Transverse colon (tissue), 4 donors: Measurements from ENCODE around the gene SMYD1. TPM values are rescaled to one million over a fixed set of nuclear protein-coding genes. Genes with fewer than 3 reads are reported as not detected.

Experiments used
- DNase-seq: peaks from one replicate; pipeline ENCODE4 v3.0.0-alpha.2; 2019
- H3K27ac ChIP-seq, 4 donors: fragments of 200-600 bp; sonication (generic); 2 replicates each; pipeline ENCODE4 v1.5.1; 2016 to 2018; ENCODE audit warnings: inconsistent platforms in 4 of 4
- H3K27me3 ChIP-seq: fragments of 200-600 bp; sonication (generic); 2 replicates; pipeline ENCODE4 v1.5.1; 2017; ENCODE audit warnings: inconsistent platforms
- H3K36me3 ChIP-seq, 4 donors: fragments of 200-600 bp; sonication (generic); 2 replicates each; pipeline ENCODE4 v1.5.1; 2017 to 2019; ENCODE audit warnings: inconsistent platforms in 4 of 4
- H3K4me1 ChIP-seq, 4 donors: fragments of 200-600 bp; sonication (generic); 2 replicates each; pipeline ENCODE4 v1.5.1; 2017 to 2020; ENCODE audit warnings: inconsistent platforms in 4 of 4
- H3K4me3 ChIP-seq, 4 donors: fragments of 200-600 bp; sonication (generic); 1 replicate in 1 of 4; 2 replicates in 3 of 4; pipeline versions ENCODE4 v1.5.1 to v1.6.1; 2017 to 2019; ENCODE audit warnings: inconsistent platforms in 4 of 4
- H3K9me3 ChIP-seq, 2 donors: fragments of 200-600 bp; sonication (generic); 2 replicates each; pipeline ENCODE4 v1.5.1; 2017 to 2019; ENCODE audit warnings: inconsistent platforms in 2 of 2
- CTCF ChIP-seq, 5 experiments: fragments of 200-600 bp in 3 of 5; fragments of 450-650 bp in 2 of 5; sonication (generic) in 3 of 5; IDR thresholded peaks; 1 replicate in 2 of 5; 2 replicates in 3 of 5; pipeline ENCODE4 v1.5.1; 2016 to 2017; ENCODE audit warnings: antibody characterized with exemption in 5 of 5, inconsistent platforms in 3 of 5, mild to moderate bottlenecking in 2 of 5, moderate library complexity in 1 of 5
- EP300 ChIP-seq: sonication (generic); formaldehyde crosslinking; IDR thresholded peaks from one replicate; pipeline ENCODE4 v1.6.1; 2017; ENCODE audit warnings: antibody characterized with exemption, low read depth
- POLR2A ChIP-seq: fragments of 450-650 bp; IDR thresholded peaks from one replicate; pipeline ENCODE4 v1.6.1; 2016; ENCODE audit warnings: antibody characterized with exemption, mild to moderate bottlenecking, moderate library complexity
- POLR2AphosphoS5 ChIP-seq, 3 donors: sonication (generic); formaldehyde crosslinking; IDR thresholded peaks; one replicate each; pipeline ENCODE4 v1.6.1; 2016; ENCODE audit warnings: antibody characterized with exemption in 3 of 3
- WGBS, 2 donors: methylation state at CpG; one replicate each; pipeline ENCODE4 v1.1.5; 2018; ENCODE audit warnings: low coverage in 1 of 2; 5-methylcytosine and 5-hydroxymethylcytosine counted together
- in situ Hi-C, 4 donors: fragments of 200-750 bp; cut with MboI; loops; one replicate each; pipeline versions ENCODE4 v1.15.0 to v1.15.1; 2017; ENCODE audit warnings: low sequenced_read_pairs in 3 of 4, low pct_ligation_motif_present in 1 of 4, low pct_unique_long_range_greater_than_20kb in 1 of 4
- intact Hi-C: fragments of 100-400 bp; cut with DNase I; formaldehyde crosslinking; loops from one replicate; pipeline ENCODE4 v1.15.1; 2023; ENCODE audit warnings: low total_unique reads
- total RNA-seq, 4 donors: library from RNA; depleted of rRNA; stranded (reverse); fragments of >200 nt; gene quantifications; one replicate each; pipeline ENCODE4 v1.1.0, GENCODE V29; 2016

The SMYD1 gene
- total RNA-seq, 4 donors from 2014 or later: 1.6 to 48.6 (median 3.2) TPM

- Histone ChIP-seq H3K27me3 (no peaks in the 10 kb centered on the region), H3K27ac (no peak overlapping the region), H3K4me3 (no peak overlapping the region), H3K9me3 (no peaks in the 10 kb centered on the region), H3K36me3 (no peaks in the 10 kb centered on the region), H3K4me1 (peaks cover 0 to 3% (median 0%) of the 10 kb centered on the region in 4 donors)
- intact Hi-C loops: no loop called here
- no peak for DNase-seq
- 77 to 86% methylated on average over 2 to 9 of the region's 9 CpGs for WGBS, 2 donors
- TF ChIP-seq EP300: no peak
- TF ChIP-seq POLR2A: no peak
- TF ChIP-seq POLR2AphosphoS5 (IDR thresholded peaks at IDR 0.05): no peak
- no peak for TF ChIP-seq CTCF (IDR thresholded peaks at IDR 0.05)
- in situ Hi-C loops: no loop called here
These were observed 18.8 kb downstream of the SMYD1 start for GRCh38 chr2:88086401-88086800.

- in situ Hi-C loops (no loop called here), intact Hi-C loops (no loop called here)
- Histone ChIP-seq H3K4me1 (peaks cover 0 to 3% (median 0%) of the 10 kb centered on the region in 4 donors), H3K27ac (no peak overlapping the region), H3K27me3 (no peaks in the 10 kb centered on the region), H3K36me3 (no peaks in the 10 kb centered on the region), H3K4me3 (no peak overlapping the region), H3K9me3 (no peaks in the 10 kb centered on the region)
- no peak for DNase-seq
- TF ChIP-seq POLR2AphosphoS5 (IDR thresholded peaks at IDR 0.05): no peak
- TF ChIP-seq CTCF (IDR thresholded peaks at IDR 0.05): no peak
- TF ChIP-seq POLR2A: no peak
- TF ChIP-seq EP300: no peak
- WGBS, 2 donors: 88% methylated on average over 2 of the region's 2 CpGs; no CpG with 5 or more reads in 1 of the 2 donors
These were observed 19.4 kb downstream of the SMYD1 start for GRCh38 chr2:88087073-88087472.

GRCh38 chr2:88087763-88088162 is 20.1 kb downstream of the SMYD1 start:
- TF ChIP-seq CTCF (IDR thresholded peaks at IDR 0.05) (no peak), POLR2AphosphoS5 (IDR thresholded peaks at IDR 0.05) (no peak), POLR2A (no peak), EP300 (no peak)
- WGBS, 2 donors: 85 to 100% methylated on average over 1 to 17 of the region's 17 CpGs
- H3K4me3 ChIP-seq: no peak overlapping the region
- no peaks in the 10 kb centered on the region for H3K36me3 ChIP-seq
- DNase-seq: no peak
- no peaks in the 10 kb centered on the region for H3K9me3 ChIP-seq
- no peaks in the 10 kb centered on the region for H3K27me3 ChIP-seq
- H3K4me1 ChIP-seq: no peaks in the 10 kb centered on the region
- no peak overlapping the region for H3K27ac ChIP-seq
- in situ Hi-C loops: no loop called here
- intact Hi-C loops: no loop called here

GRCh38 chr2:88088999-88089398 is 21.4 kb downstream of the SMYD1 start:
- Histone ChIP-seq H3K4me1 (no peaks in the 10 kb centered on the region), H3K27me3 (no peaks in the 10 kb centered on the region), H3K4me3 (no peak overlapping the region), H3K9me3 (no peaks in the 10 kb centered on the region), H3K36me3 (no peaks in the 10 kb centered on the region), H3K27ac (no peak overlapping the region)
- intact Hi-C loops: no loop called here
- in situ Hi-C loops: no loop called here
- WGBS, 2 donors: 93 to 100% methylated on average over 1 to 2 of the region's 2 CpGs
- TF ChIP-seq EP300: no peak
- no peak for TF ChIP-seq POLR2AphosphoS5 (IDR thresholded peaks at IDR 0.05)
- no peak for TF ChIP-seq POLR2A
- TF ChIP-seq CTCF (IDR thresholded peaks at IDR 0.05): no peak
- no peak for DNase-seq
